HCT116 (cell line): ENCODE data around the gene WDR4. TPM values are rescaled to one million over a fixed set of nuclear protein-coding genes. Genes with fewer than 3 reads are reported as not detected.
"Not testable (repeated sequence)": the region's sequence is repeated elsewhere in the genome, so short reads cannot be mapped to it uniquely, and the experiment has no call there.

Source experiments
- ATAC-seq: fragments of 200-7000 bp; cut with Tn5 transposase; 2 replicates; pipeline ENCODE4 v1.9.1; 2020; ENCODE audit warnings: mild to moderate bottlenecking, moderate library complexity
- BruUV-seq: library from RNA; stranded (reverse); fragments of 400-500 nt; replicated peaks from 2 replicates; lab custom pipeline; 2021; lab: Mats Ljungman, UMichigan
- CTCF ChIA-PET: fragments of 300-600 bp; sonication (Branson Sonifier 250); formaldehyde crosslinking; loops from one replicate; lab custom pipeline; 2021; ENCODE audit warnings: antibody characterized with exemption; lab: Charles Lee
- POLR2A ChIA-PET: fragments of 300-600, 350-600 bp; sonication (Branson Sonifier 250); formaldehyde crosslinking; loops from one replicate; lab custom pipeline; 2021; ENCODE audit warnings: antibody characterized with exemption; lab: Charles Lee
- RAD21 ChIA-PET, 2 experiments: fragments of 300-600 bp; sonication (Branson Sonifier 250); formaldehyde crosslinking; loops; one replicate each; lab custom pipeline; 2023; ENCODE audit warnings: low total read pairs in 2 of 2; ENCODE audit not compliant: uncharacterized antibody in 2 of 2, unreplicated experiment in 2 of 2, low non-redundant PET in 1 of 2; lab: Charles Lee
- DNase-seq: peaks from one replicate; pipeline ENCODE4 v3.0.0-alpha.2; 2010; ENCODE audit warnings: low read depth, low spot score
- H2AFZ ChIP-seq: fragments of 200-600 bp; shearing (Covaris generic), sonication (generic); 2 replicates; pipeline ENCODE4 v1.6.1; 2017; ENCODE audit warnings: low read depth, mixed run types, mixed read lengths, antibody characterized with exemption, low read length; ENCODE audit not compliant: poor library complexity, severe bottlenecking
- H3K27ac ChIP-seq: 2 replicates; pipeline ENCODE4 v1.5.1; 2012; ENCODE audit warnings: low read depth, low read length
- H3K27me3 ChIP-seq: fragments of 200-600 bp; sonication (generic); 2 replicates; pipeline ENCODE4 v1.6.1; 2016; ENCODE audit warnings: mixed run types, low read length, mixed read lengths; ENCODE audit not compliant: insufficient read depth
- H3K36me3 ChIP-seq, 2 experiments: fragments of 200-500 bp in 1 of 2; fragments of 200-600 bp in 1 of 2; sonication (Bioruptor generic) in 1 of 2; sonication (generic) in 1 of 2; 2 replicates each; pipeline versions ENCODE4 v1.5.1 to v1.6.1; 2014 to 2016; ENCODE audit warnings: low read length in 2 of 2, inconsistent platforms in 1 of 2, mixed read lengths in 1 of 2, mixed run types in 1 of 2; ENCODE audit not compliant: insufficient read depth in 2 of 2, control insufficient read depth in 1 of 2
- H3K4me1 ChIP-seq, 2 experiments: fragments of 200-600 bp in 1 of 2; sonication (generic) in 1 of 2; 2 replicates each; pipeline versions ENCODE4 v1.5.1 to v1.6.1; 2012 to 2017; ENCODE audit warnings: low read length in 2 of 2, inconsistent platforms in 1 of 2, mild to moderate bottlenecking in 1 of 2, mixed read lengths in 1 of 2, mixed run types in 1 of 2, moderate library complexity in 1 of 2; ENCODE audit not compliant: insufficient read depth in 2 of 2, control insufficient read depth in 1 of 2
- H3K4me2 ChIP-seq: fragments of 200-600 bp; sonication (generic); 2 replicates; pipeline ENCODE4 v1.6.1; 2017; ENCODE audit warnings: mixed run types, low read length, mixed read lengths
- H3K4me3 ChIP-seq, 2 experiments: fragments of 200-600 bp in 1 of 2; sonication (generic) in 1 of 2; replicated peaks in 1 of 2; 2 replicates each; pipeline ENCODE4 v1.5.1; 2011 to 2016; ENCODE audit warnings: low read length in 2 of 2, control low read depth in 1 of 2, low read depth in 1 of 2, mild to moderate bottlenecking in 1 of 2, mixed read lengths in 1 of 2, mixed run types in 1 of 2
- H3K79me2 ChIP-seq: fragments of 200-600 bp; sonication (generic); 2 replicates; pipeline ENCODE4 v1.6.1; 2017; ENCODE audit warnings: mild to moderate bottlenecking, mixed run types, low read length, moderate library complexity, mixed read lengths; ENCODE audit not compliant: insufficient read depth
- H3K9ac ChIP-seq: fragments of 200-600 bp; sonication (generic); 2 replicates; pipeline ENCODE4 v1.6.1; 2016; ENCODE audit warnings: low read length, mixed read lengths
- H3K9me2 ChIP-seq: fragments of 200-600 bp; sonication (generic), shearing (Covaris generic); 2 replicates; pipeline ENCODE4 v1.6.1; 2017; ENCODE audit warnings: mixed run types, mild to moderate bottlenecking, moderate library complexity; ENCODE audit not compliant: insufficient read depth
- H3K9me3 ChIP-seq, 2 experiments: fragments of 200-500 bp in 1 of 2; fragments of 200-600 bp in 1 of 2; sonication (Bioruptor generic) in 1 of 2; sonication (generic) in 1 of 2; 2 replicates each; pipeline ENCODE4 v1.6.1; 2014 to 2017; ENCODE audit warnings: low read length in 2 of 2, mixed read lengths in 2 of 2, inconsistent platforms in 1 of 2, low read depth in 1 of 2, mild to moderate bottlenecking in 1 of 2, mixed run types in 1 of 2, moderate library complexity in 1 of 2; ENCODE audit not compliant: control insufficient read depth in 1 of 2, insufficient read depth in 1 of 2
- H4K20me1 ChIP-seq: fragments of 200-600 bp; sonication (generic), shearing (Covaris generic); 2 replicates; pipeline ENCODE4 v1.6.1; 2017; ENCODE audit warnings: mixed run types, mild to moderate bottlenecking, moderate library complexity; ENCODE audit not compliant: insufficient read depth
- CEBPB ChIP-seq: IDR thresholded peaks from 2 replicates; pipeline ENCODE4 v1.6.1; 2012; ENCODE audit warnings: low read depth
- EGR1 ChIP-seq: IDR thresholded peaks from 2 replicates; pipeline ENCODE4 v1.6.1; 2012; ENCODE audit warnings: low read depth
- POLR2AphosphoS5 ChIP-seq: IDR thresholded peaks from 2 replicates; pipeline ENCODE4 v1.6.1; 2011; ENCODE audit warnings: mild to moderate bottlenecking, low read depth, low read length, moderate library complexity
- ZBTB33 ChIP-seq: IDR thresholded peaks from 2 replicates; pipeline ENCODE4 v1.6.1; 2011; ENCODE audit warnings: mild to moderate bottlenecking, low read length, moderate library complexity; ENCODE audit not compliant: insufficient replicate concordance; ENCODE audit errors: extremely low read depth
- intact Hi-C: fragments of 100-400 bp; cut with micrococcal nuclease; formaldehyde crosslinking; loops from 2 replicates; pipeline ENCODE4 v1.10.0; 2022
- total RNA-seq: library from RNA; stranded (reverse); gene quantifications from one replicate; pipeline ENCODE4 v1.2.1, GENCODE V29; 2021; ENCODE audit not compliant: unreplicated experiment

Gene WDR4
- total RNA-seq, 1 experiment from 2014 or later: 34.8 TPM

- H3K79me2 ChIP-seq, H3K9ac ChIP-seq, ATAC-seq, H3K9me2 ChIP-seq, H3K4me2 ChIP-seq, DNase-seq, POLR2A ChIA-PET, H3K36me3 ChIP-seq, RAD21 ChIA-PET, H3K27me3 ChIP-seq, BruUV-seq, H3K27ac ChIP-seq, H4K20me1 ChIP-seq, CTCF ChIA-PET, H2AFZ ChIP-seq, H3K4me3 ChIP-seq, intact Hi-C loops, H3K4me1 ChIP-seq: not testable (repeated sequence)
- peaks cover 0 to 12% of the 10 kb centered on the region in 2 experiments; a peak in 1 of 4 replicates for H3K9me3 ChIP-seq
Measured at GRCh38 chr21:42812528-42813241, 66.7 kb downstream of the WDR4 start.

- RAD21 ChIA-PET: no interaction called here
- H3K27ac ChIP-seq: no peak overlapping the region
Measured at GRCh38 chr21:42811960-42812359, 67.4 kb downstream of the WDR4 start.

More at GRCh38 chr21:42811960-42812359, 67.4 kb downstream of the WDR4 start:
- ATAC-seq (no peak), DNase-seq (no peak)
- Histone ChIP-seq H3K9me3 (peaks cover 0 to 12% of the 10 kb centered on the region in 2 experiments; a peak in 1 of 4 replicates), H3K4me1 (no peaks in the 10 kb centered on the region), H4K20me1 (no peaks in the 10 kb centered on the region), H3K9me2 (no peaks in the 10 kb centered on the region), H3K4me3 (no peak overlapping the region), H3K36me3 (no peaks in the 10 kb centered on the region), H3K4me2 (no peak overlapping the region), H2AFZ (no peak overlapping the region), H3K27me3 (peaks cover 4% of the 10 kb centered on the region; the same call in 1 of the 2 replicates), H3K79me2 (no peaks in the 10 kb centered on the region), H3K9ac (no peak overlapping the region)
- no TSS peak for BruUV-seq
- ChIA-PET CTCF (no interaction called here), POLR2A (no interaction called here)
- TF ChIP-seq POLR2AphosphoS5 (no peak), ZBTB33 (no peak), EGR1 (no peak), CEBPB (no peak)
- intact Hi-C loops: no loop called here
